ENCODE results near the gene GP9.
"Not testable (repeated sequence)": the region's sequence is repeated elsewhere in the genome, so short reads cannot be mapped to it uniquely, and the experiment has no call there.

The GP9 gene

GRCh38 chr3:129068291-129068886 is 7.8 kb downstream of the GP9 start:
- H3K27me3 ChIP-seq (ENCODE audit: control insufficient read depth, insufficient read depth, low read length): peaks cover 27% of the 10 kb centered on the region
- H3K4me3 ChIP-seq (ENCODE audit: low read length): peak overlapping the region; percentile 47
- no peaks in the 10 kb centered on the region for H3K4me1 ChIP-seq (ENCODE audit: control insufficient read depth, insufficient read depth, low read length)
- peak overlapping the region; percentile 69 for H3K4me2 ChIP-seq (ENCODE audit: low read length)
- no peaks in the 10 kb centered on the region for H3K36me3 ChIP-seq (ENCODE audit: insufficient read depth, low read length)
- no peak overlapping the region for H3K9ac ChIP-seq (ENCODE audit: low read depth, low read length)
- no peaks in the 10 kb centered on the region for H3K9me3 ChIP-seq (replicated peaks; ENCODE audit: low read length)

DNA sequence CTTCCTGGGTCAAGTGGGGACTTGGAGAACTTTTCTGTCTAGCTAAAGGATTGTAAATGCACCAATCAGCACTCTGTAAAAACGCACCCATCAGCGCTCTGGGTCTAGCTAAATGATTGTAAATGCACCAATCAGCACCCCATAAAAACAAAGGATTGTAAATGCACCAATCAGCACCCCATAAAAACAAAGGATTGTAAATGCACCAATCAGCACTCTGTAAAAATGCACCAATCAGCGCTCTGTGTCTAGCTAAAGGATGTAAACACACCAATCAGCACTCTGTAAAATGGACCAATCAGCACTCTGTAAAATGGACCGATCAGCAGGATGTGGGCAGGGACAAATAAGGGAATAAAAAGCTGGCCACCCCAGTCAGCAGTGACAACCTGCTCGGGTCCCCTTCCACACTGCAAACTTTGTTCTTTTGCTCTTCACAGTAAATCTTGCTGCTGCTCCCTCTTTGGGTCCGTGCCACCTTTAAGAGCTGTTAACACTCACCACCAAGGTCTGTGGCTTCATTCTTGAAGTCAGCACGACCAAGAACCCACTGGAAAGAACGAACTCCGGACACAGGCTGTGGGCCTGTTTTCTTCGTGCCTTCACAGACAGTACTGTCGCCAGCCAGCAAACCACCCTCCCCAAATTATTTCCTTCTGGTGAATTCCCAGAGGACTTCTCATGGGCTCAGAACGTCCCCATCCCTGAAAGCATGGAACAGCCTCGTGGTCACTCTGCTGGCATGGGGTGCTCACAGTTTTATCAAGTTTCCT is 8.9 kb downstream of the GP9 start:
- H3K9me3 ChIP-seq (replicated peaks; ENCODE audit: low read length); H3K36me3 ChIP-seq (ENCODE audit: insufficient read depth, low read length); H3K4me2 ChIP-seq (ENCODE audit: low read length); H3K9ac ChIP-seq (ENCODE audit: low read depth, low read length); H3K4me3 ChIP-seq (ENCODE audit: low read length); H3K4me1 ChIP-seq (ENCODE audit: control insufficient read depth, insufficient read depth, low read length): not testable (repeated sequence)
- H3K27me3 ChIP-seq (ENCODE audit: control insufficient read depth, insufficient read depth, low read length): peaks cover 27% of the 10 kb centered on the region

GRCh38 chr3:129070086-129070885 is 9.7 kb downstream of the GP9 start:
- H3K4me1 ChIP-seq (ENCODE audit: control insufficient read depth, insufficient read depth, low read length): no peaks in the 10 kb centered on the region
- H3K27me3 ChIP-seq (ENCODE audit: control insufficient read depth, insufficient read depth, low read length): peaks cover 24% of the 10 kb centered on the region
- no peak overlapping the region for H3K9ac ChIP-seq (ENCODE audit: low read depth, low read length)
- H3K4me2 ChIP-seq (ENCODE audit: low read length): no peak overlapping the region
- H3K9me3 ChIP-seq (replicated peaks; ENCODE audit: low read length): no peaks in the 10 kb centered on the region
- H3K4me3 ChIP-seq (ENCODE audit: low read length): no peak overlapping the region
- no peaks in the 10 kb centered on the region for H3K36me3 ChIP-seq (ENCODE audit: insufficient read depth, low read length)

- Histone ChIP-seq H3K4me3 (ENCODE audit: low read length) (no peak overlapping the region), H3K4me1 (ENCODE audit: control insufficient read depth, insufficient read depth, low read length) (no peaks in the 10 kb centered on the region), H3K4me2 (ENCODE audit: low read length) (no peak overlapping the region)
These were observed 16.6 kb downstream of the GP9 start for GRCh38 chr3:129077222-129077621.

DNA sequence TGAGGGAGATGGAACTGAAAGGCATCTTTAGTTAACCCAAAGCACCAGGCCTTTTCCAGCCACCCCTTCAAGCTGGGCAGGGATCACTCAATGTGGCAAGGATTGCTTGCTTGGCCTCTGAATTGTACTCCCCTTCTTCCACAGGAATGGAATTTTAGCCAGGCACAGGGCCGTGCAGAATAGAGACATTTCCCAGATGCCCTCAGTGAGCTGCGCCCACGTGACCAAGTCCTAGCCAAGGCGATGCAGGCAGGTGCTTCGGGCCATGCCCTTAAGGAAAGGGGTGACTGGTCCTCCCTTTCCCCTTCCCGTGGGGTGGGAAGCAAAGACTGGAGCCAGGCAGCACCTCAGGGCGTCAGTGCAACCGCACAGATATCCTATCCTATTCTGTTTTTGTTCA is 17.9 kb downstream of the GP9 start:
- Histone ChIP-seq H3K9me3 (replicated peaks; ENCODE audit: low read length) (no peaks in the 10 kb centered on the region), H3K4me2 (ENCODE audit: low read length) (no peak overlapping the region), H3K4me3 (ENCODE audit: low read length) (no peak overlapping the region), H3K9ac (ENCODE audit: low read depth, low read length) (no peak overlapping the region), H3K27me3 (ENCODE audit: control insufficient read depth, insufficient read depth, low read length) (peaks cover 4% of the 10 kb centered on the region), H3K4me1 (ENCODE audit: control insufficient read depth, insufficient read depth, low read length) (no peaks in the 10 kb centered on the region), H3K36me3 (ENCODE audit: insufficient read depth, low read length) (no peaks in the 10 kb centered on the region)

More at GRCh38 chr3:129077222-129077621, 16.6 kb downstream of the GP9 start:
- H3K9me3 ChIP-seq (replicated peaks; ENCODE audit: low read length): no peaks in the 10 kb centered on the region
- H3K27me3 ChIP-seq (ENCODE audit: control insufficient read depth, insufficient read depth, low read length): peaks cover 4% of the 10 kb centered on the region
- no peaks in the 10 kb centered on the region for H3K36me3 ChIP-seq (ENCODE audit: insufficient read depth, low read length)
- H3K9ac ChIP-seq (ENCODE audit: low read depth, low read length): no peak overlapping the region

- Histone ChIP-seq H3K4me3 (ENCODE audit: low read length) (no peak overlapping the region), H3K4me1 (ENCODE audit: control insufficient read depth, insufficient read depth, low read length) (no peaks in the 10 kb centered on the region), H3K4me2 (ENCODE audit: low read length) (no peak overlapping the region), H3K27me3 (ENCODE audit: control insufficient read depth, insufficient read depth, low read length) (peaks cover 4% of the 10 kb centered on the region), H3K36me3 (ENCODE audit: insufficient read depth, low read length) (no peaks in the 10 kb centered on the region), H3K9ac (ENCODE audit: low read depth, low read length) (no peak overlapping the region), H3K9me3 (replicated peaks; ENCODE audit: low read length) (no peaks in the 10 kb centered on the region)
These were observed 20.9 kb downstream of the GP9 start for GRCh38 chr3:129081503-129081902.

DNA sequence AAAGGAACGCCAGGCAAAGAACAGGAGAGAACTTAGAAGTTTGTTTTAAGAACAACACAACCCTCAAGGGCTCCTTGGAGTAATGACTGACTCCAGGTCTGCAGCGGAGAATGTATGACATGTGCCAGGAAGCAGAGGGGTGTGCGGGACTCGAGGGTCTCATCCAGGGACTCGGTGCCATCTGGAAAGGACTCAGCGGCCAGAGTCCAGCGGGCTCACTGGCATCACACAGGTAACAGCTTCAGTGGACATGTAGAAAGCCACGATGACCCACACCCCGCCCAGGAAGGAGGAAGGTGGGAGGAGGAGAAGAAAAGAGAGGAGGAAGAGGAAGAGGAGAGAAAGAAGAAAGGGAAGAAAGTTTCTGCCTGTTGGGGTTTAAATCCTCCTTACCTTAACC is 21.4 kb downstream of the GP9 start:
- no peak overlapping the region for H3K9ac ChIP-seq (ENCODE audit: low read depth, low read length)
- no peaks in the 10 kb centered on the region for H3K36me3 ChIP-seq (ENCODE audit: insufficient read depth, low read length)
- peaks cover 4% of the 10 kb centered on the region for H3K27me3 ChIP-seq (ENCODE audit: control insufficient read depth, insufficient read depth, low read length)
- no peak overlapping the region for H3K4me3 ChIP-seq (ENCODE audit: low read length)
- no peak overlapping the region for H3K4me2 ChIP-seq (ENCODE audit: low read length)
- H3K9me3 ChIP-seq (replicated peaks; ENCODE audit: low read length): no peaks in the 10 kb centered on the region
- H3K4me1 ChIP-seq (ENCODE audit: control insufficient read depth, insufficient read depth, low read length): peaks cover under 1% of the 10 kb centered on the region

GRCh38 chr3:129084501-129084900 is 23.9 kb downstream of the GP9 start:
- Histone ChIP-seq H3K9me3 (replicated peaks; ENCODE audit: low read length) (no peaks in the 10 kb centered on the region), H3K36me3 (ENCODE audit: insufficient read depth, low read length) (no peaks in the 10 kb centered on the region), H3K4me2 (ENCODE audit: low read length) (no peak overlapping the region), H3K4me3 (ENCODE audit: low read length) (no peak overlapping the region), H3K4me1 (ENCODE audit: control insufficient read depth, insufficient read depth, low read length) (peaks cover 4% of the 10 kb centered on the region), H3K9ac (ENCODE audit: low read depth, low read length) (no peak overlapping the region), H3K27me3 (ENCODE audit: control insufficient read depth, insufficient read depth, low read length) (peaks cover 4% of the 10 kb centered on the region)

DNA sequence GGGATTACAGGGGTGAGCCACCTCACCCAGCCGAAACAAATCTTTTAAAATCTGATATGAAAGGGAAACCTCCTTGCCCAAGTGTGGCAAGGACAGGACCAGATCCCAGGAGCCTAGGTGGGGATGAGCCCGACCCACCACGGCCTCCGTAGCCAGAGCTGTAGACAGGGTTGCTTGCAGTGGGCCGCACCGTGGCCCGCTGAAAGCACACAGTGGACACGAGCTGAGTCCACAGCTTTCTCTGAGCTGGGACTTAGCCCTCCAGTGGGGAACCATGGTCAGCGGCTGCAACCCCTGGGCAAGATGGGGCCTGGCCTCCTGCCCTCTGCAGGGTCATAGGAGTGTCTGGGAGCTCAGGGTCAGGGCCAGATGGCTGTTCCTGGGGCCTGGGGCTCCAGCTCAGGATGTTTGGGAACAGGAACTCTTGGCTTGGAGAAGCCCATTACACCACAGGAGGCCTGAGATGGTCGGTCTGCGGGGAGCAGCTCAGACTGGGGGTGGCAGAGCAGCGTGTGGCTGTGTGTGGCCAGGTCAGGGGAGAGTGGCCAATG is 24.7 kb downstream of the GP9 start:
- H3K36me3 ChIP-seq (ENCODE audit: insufficient read depth, low read length): no peaks in the 10 kb centered on the region
- no peaks in the 10 kb centered on the region for H3K9me3 ChIP-seq (replicated peaks; ENCODE audit: low read length)
- H3K4me2 ChIP-seq (ENCODE audit: low read length): no peak overlapping the region
- no peak overlapping the region for H3K4me3 ChIP-seq (ENCODE audit: low read length)
- H3K4me1 ChIP-seq (ENCODE audit: control insufficient read depth, insufficient read depth, low read length): peaks cover 4% of the 10 kb centered on the region
- no peak overlapping the region for H3K9ac ChIP-seq (ENCODE audit: low read depth, low read length)
- H3K27me3 ChIP-seq (ENCODE audit: control insufficient read depth, insufficient read depth, low read length): no peaks in the 10 kb centered on the region

DNA sequence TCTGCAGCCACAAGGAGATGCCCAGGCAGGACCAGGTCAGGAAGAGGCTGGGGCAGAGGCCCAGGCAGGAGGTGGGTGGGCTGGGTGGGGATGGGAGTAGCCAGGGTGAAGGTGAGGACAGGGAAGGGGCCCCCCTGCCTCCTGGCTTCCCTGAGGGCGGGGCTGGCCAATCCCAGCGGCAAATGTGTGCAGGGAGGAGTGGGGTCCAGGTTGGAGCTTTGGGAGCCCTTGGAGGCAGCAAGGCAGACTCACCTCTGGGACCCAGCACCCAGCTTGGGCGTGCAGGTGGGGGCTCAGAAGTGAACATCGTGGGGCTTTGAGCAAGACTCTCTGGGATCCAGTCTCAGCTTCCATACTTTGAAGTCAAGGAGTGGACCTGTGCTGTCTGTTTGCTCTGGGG is 25.2 kb downstream of the GP9 start:
- Histone ChIP-seq H3K4me2 (ENCODE audit: low read length) (no peak overlapping the region), H3K9me3 (replicated peaks; ENCODE audit: low read length) (no peaks in the 10 kb centered on the region), H3K4me1 (ENCODE audit: control insufficient read depth, insufficient read depth, low read length) (peaks cover 4% of the 10 kb centered on the region), H3K9ac (ENCODE audit: low read depth, low read length) (no peak overlapping the region), H3K36me3 (ENCODE audit: insufficient read depth, low read length) (no peaks in the 10 kb centered on the region), H3K4me3 (ENCODE audit: low read length) (no peak overlapping the region), H3K27me3 (ENCODE audit: control insufficient read depth, insufficient read depth, low read length) (no peaks in the 10 kb centered on the region)

- no peaks in the 10 kb centered on the region for H3K9me3 ChIP-seq (replicated peaks; ENCODE audit: low read length)
- no peaks in the 10 kb centered on the region for H3K27me3 ChIP-seq (ENCODE audit: control insufficient read depth, insufficient read depth, low read length)
- H3K4me1 ChIP-seq (ENCODE audit: control insufficient read depth, insufficient read depth, low read length): peaks cover 4% of the 10 kb centered on the region
- H3K36me3 ChIP-seq (ENCODE audit: insufficient read depth, low read length): peaks cover 6% of the 10 kb centered on the region
- no peak overlapping the region for H3K9ac ChIP-seq (ENCODE audit: low read depth, low read length)
- no peak overlapping the region for H3K4me3 ChIP-seq (ENCODE audit: low read length)
- no peak overlapping the region for H3K4me2 ChIP-seq (ENCODE audit: low read length)
These were observed 26.6 kb downstream of the GP9 start for GRCh38 chr3:129087138-129087702.
